ENCODE results near the gene TTC38.

Gene TTC38

DNA sequence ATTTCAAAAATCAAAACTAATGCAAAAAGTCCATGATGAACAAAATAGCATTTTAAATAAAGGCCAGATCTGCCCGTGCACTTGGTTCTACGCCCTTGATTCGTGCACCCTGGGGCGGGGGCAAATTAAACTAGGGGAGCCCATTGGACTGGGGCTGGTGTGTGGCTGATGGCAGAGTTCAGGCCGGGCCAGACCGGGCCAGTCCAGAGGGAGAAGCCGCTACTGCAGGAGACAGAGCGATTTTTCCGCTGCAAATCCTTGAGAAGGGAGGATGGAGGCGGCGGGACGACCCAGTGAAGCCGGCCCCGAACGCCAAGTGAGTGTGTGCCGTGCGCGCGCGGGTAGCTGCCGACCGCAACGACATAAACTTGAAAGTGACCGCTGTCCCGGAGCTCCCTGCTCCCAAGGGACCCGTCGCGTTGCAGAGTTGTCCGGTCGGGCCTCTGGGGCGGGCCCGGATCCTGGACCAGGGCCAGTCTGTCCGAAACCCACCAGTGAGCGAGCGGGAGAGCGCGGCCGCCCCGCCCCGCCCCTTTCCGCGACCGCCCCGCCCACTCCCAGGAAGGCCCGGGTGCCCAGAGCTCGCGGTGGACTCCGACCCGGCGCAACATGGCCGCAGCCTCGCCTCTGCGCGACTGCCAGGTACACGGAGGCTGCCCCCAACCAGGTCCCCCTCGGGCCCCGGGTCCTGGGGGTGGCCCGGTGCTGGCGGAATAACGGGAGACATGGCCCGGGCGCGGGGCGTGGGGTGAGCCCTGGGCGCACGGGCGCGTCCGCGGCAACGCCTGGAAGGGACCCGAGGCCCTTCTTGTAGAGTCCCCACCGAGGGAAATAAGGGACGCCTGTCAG, at the start of gene TTC38:
TSS of gene TTC38 (plus strand) at position 578 of the 849 bp plus-strand sequence. CDS start at position 610, 32 bp downstream.
- in situ Hi-C loops (cut with HindIII; ENCODE audit: low sequenced_read_pairs) = no loop called here

- in situ Hi-C loops (cut with HindIII; ENCODE audit: low sequenced_read_pairs) = no loop called here
Measured at GRCh38 chr22:46219636-46220035, 48.2 kb upstream of the TTC38 start.

GRCh38 chr22:46220921-46221320, 46.9 kb upstream of the TTC38 start:
- in situ Hi-C loops (cut with HindIII; ENCODE audit: low sequenced_read_pairs) = no loop called here

DNA sequence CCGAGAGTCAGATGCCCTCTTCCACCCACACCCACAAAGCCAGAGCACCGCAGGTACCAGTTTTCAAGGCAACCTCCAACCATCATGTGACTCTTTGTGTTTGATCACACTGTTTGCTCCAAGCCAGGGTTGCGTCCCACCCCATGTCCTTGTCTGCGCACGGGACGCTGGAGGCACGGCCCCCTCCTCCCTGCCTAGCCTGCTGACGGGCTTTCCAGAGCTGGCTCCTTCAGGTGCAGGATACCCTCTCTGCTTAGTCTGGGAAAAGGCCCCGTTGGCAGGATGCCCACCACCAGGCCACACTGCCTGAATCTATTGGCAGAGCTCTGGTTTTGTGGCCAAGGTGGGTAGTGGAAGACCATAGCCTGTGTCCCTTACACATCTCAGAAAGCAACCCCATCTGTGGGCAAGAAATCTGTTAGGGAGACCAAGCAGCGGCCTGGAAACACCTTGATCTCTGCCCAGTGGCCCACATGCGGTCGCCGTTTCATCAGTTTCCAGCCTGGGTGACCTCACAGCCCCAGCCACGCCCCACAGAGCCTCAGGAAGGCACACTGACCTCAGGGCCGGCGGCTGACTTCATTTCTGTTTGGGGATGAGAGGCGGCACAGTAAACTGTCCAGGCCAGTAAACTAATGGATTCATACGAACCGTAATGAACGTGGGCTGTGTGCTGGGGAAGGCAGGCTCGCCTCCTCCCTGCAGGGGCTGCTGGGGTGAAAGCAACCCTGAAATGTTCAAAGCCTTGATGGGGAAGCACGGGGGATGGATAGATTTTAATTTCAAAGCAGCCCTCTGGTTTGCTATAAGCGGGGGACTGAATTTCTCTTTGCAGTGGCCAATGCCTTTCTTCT, 43.5 kb upstream of the TTC38 start:
- in situ Hi-C loops (cut with HindIII; ENCODE audit: low sequenced_read_pairs) = no loop called here

- in situ Hi-C loops (cut with HindIII; ENCODE audit: low sequenced_read_pairs) = no loop called here
Measured at GRCh38 chr22:46224898-46225290, 42.9 kb upstream of the TTC38 start.

- in situ Hi-C loops (cut with HindIII; ENCODE audit: low sequenced_read_pairs) = no loop called here
Measured at GRCh38 chr22:46225631-46226030, 42.2 kb upstream of the TTC38 start.

DNA sequence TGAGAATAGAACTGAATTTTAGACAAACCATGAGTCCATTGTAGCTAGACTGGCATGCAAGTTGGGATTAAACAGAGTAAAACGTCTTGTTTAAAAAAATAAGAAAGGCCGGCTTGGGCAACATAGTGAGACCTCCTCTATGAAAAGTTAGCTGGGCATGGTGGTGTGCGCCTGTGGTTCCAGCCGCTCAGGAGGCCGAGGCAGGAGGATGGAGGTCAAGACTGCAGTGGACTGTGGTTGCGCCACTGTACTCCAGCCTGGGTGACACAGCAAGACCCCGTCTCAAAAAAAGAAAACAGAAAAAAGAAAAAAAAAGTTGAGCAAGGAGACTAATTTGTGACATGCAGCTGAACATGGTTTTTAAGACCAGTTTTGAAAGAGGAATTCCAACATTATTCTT, 41.2 kb upstream of the TTC38 start:
- in situ Hi-C loops (cut with HindIII; ENCODE audit: low sequenced_read_pairs) = no loop called here

DNA sequence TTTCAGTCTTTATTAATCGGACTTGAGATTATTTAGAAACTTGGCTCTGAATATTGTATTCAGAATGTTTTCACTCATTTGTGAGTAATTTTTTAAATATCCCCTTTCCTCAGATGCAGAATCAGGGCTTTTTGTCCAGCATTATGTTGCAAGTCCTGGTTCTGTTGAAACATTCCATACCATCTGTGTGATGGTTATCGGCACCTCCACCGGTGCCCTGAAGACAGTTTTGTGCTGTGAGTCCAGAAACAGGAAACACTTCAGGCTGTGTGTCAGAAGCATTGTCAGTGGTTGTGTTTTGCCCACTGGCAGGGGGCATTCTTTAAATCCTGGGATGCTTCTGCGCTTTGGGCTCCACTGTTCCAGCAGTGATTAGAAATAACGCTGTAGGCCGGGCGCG, 38.1 kb upstream of the TTC38 start:
- in situ Hi-C loops (cut with HindIII; ENCODE audit: low sequenced_read_pairs) = no loop called here

GRCh38 chr22:46230262-46230901, 37.4 kb upstream of the TTC38 start:
- in situ Hi-C loops (cut with HindIII; ENCODE audit: low sequenced_read_pairs) = no loop called here

DNA sequence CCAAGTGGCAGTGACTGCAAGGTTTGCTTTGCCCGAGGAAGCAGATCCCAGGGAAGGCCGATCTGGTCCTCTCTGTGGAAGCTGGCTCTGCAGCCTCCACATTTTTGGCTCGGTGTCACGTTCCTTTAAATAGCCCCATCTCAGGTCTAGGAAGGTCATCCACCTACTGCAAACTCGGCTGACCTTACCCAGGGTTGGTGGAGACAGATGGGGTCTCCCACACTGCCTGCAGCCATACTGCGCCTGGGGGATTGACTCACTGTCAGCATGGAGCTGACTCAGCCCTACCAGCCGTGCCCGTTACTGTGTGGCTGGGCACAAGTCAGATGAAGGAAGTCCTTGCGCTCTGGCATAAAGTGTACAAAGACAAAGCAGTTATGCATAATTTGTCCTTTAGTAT, 34.6 kb upstream of the TTC38 start:
- in situ Hi-C loops (cut with HindIII; ENCODE audit: low sequenced_read_pairs) = no loop called here

GRCh38 chr22:46234969-46235368, 32.8 kb upstream of the TTC38 start:
- in situ Hi-C loops (cut with HindIII; ENCODE audit: low sequenced_read_pairs) = no loop called here

GRCh38 chr22:46237453-46238124, 30.2 kb upstream of the TTC38 start:
- in situ Hi-C loops (cut with HindIII; ENCODE audit: low sequenced_read_pairs) = no loop called here

DNA sequence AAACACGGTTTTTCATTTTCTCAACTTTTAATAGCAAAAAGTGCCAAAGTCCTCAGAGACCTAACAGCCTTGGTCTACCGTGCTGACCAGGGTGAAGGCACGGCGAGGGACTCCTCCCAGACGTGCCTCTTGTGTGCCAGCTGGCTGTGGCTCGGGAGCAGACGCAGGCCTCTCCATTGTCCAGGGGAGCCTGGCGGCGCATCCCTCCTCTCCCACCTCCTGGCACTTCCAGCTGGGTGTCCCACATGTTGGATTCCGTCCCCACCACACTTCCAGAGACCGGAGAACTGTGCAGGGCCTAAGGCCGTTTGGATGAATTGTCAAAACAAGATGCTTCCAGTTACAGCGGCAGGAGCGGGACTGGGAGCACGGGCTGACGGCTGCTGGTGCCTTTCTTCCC, 29.3 kb upstream of the TTC38 start:
- in situ Hi-C loops (cut with HindIII; ENCODE audit: low sequenced_read_pairs) = no loop called here

DNA sequence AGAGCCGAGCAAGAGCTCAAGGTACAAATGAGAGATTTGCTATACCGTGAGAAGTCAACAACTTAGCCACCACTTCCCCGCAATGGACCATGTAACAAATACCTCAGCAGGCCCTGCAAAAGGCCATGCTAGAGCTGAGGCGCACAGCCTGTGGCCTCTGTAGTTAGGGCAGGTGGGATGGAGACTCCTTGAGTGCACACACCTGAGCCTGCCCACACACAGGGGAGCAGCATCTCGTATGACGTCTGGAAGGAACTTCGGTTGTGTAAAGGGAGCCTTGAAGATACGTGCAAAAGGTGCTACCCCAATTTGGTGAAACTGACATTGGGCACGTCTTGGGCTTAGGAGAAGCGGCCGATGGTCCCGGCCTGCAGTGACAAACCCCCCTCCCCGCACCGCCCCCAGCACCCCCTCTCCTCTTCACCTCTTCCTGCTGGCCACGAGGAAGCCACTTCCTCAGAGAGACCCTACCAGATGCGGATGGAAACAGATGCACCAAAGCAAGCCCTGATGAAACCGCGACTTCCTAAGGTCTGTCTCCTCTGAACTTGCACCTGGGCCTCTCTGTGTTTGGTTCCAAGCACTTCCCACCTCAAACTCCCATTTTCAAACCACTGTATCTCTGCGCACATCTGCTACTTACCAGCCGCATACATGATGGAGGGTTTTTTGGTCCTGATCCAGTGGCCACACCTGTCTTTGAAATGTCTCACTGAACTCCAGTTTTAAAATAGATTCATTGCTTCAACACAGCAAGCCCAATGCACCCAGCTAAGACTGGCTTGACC, 28.4 kb upstream of the TTC38 start:
- in situ Hi-C loops (cut with HindIII; ENCODE audit: low sequenced_read_pairs) = loop anchor here (5.0 kb wide), 1 partner anchor 42 kb away; no protein-coding TSS in a partner anchor

DNA sequence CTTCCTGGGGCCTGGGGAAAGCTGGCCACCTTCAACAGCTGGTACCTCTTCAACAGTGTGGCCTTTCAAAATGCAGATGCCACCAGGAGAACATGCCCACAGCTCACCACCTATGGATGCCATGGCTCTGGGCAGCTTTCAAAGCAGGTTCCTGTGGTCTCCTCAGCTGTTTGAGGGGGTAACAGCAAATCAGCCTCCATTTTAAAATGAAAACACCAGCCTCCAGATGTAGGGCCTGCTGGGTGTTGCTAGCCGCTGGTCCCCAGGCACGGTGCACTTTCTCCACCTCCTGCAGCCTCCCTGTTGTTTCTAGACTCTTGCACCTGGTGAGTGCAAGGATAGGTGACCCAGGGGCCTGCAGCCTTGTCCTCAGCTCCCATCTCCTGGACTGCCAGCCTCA, 27.7 kb upstream of the TTC38 start:
- in situ Hi-C loops (cut with HindIII; ENCODE audit: low sequenced_read_pairs) = loop anchor here (5.0 kb wide), 1 partner anchor 43 kb away; no protein-coding TSS in a partner anchor

DNA sequence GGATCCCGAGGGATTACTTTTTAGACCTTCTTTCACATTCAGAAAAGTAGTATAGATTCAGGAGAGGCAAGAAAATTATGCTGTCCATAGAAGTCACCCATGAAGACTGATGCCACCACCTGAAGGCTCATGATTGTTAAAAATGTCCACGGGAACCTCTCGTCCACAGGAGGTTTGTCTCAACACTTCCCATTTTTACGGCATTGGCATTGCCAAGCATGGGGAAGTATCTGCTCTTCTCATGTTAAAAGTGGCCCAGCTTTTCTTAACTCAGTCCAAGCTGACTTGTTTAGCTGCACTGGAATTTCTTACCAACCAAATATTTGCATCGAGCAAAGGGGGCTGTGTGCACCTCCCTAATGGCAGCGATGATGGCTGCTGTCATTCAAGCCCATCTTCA, 27.3 kb upstream of the TTC38 start:
- in situ Hi-C loops (cut with HindIII; ENCODE audit: low sequenced_read_pairs) = loop anchor here (5.0 kb wide), 1 partner anchor 43 kb away; no protein-coding TSS in a partner anchor

DNA sequence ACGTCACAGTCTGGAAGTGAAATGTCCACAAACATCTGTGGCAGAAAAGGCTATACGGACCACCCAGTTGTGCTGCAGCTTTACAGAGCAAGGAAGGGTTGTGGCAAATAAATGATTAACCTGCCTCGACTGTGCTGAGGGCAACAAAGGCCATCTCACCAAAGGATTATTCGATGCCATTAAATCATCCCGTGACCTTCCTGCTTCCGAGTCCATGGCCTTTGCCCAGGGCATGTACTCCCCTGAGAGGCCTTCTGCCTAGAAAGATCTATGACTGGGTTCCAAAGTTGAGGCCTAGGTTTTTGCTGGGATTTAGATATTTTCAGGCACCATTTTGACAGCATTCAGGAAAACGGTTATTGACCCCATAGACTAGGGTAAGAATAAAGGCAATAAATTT, 26.9 kb upstream of the TTC38 start:
- in situ Hi-C loops (cut with HindIII; ENCODE audit: low sequenced_read_pairs) = loop anchor here (5.0 kb wide), 1 partner anchor 44 kb away; no protein-coding TSS in a partner anchor

- in situ Hi-C loops (cut with HindIII; ENCODE audit: low sequenced_read_pairs) = loop anchor here (5.0 kb wide), 1 partner anchor 44 kb away; no protein-coding TSS in a partner anchor
Measured at GRCh38 chr22:46241396-46242007, 26.3 kb upstream of the TTC38 start.

DNA sequence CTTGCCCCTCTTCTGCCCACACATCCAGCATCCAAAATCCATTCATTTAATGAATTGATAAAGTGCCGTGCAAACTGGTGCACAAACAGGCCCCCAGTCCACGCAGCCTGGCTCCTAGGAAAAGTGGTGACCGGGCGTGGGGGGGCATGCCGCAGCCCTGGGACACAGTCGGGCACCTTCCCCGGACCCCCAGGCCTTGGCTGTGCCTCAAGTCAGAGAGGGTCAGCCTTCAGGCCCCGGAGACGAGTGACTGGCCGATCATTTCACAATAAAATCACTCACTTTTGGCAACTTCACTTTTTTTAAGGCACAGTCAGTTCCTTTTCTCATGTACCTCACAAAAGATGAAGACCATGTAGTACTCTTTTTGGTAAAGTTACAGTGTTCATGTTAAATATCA, 25.7 kb upstream of the TTC38 start:
- in situ Hi-C loops (cut with HindIII; ENCODE audit: low sequenced_read_pairs) = loop anchor here (5.0 kb wide), 1 partner anchor 45 kb away; no protein-coding TSS in a partner anchor

All from endothelial cell of hepatic sinusoid (primary cell).